HCT116 (cell line): ENCODE measurements around the gene STOML2. TPM values are rescaled to one million over a fixed set of nuclear protein-coding genes. Genes with fewer than 3 reads are reported as not detected.

Experiments used
- ATAC-seq: fragments of 200-7000 bp; cut with Tn5 transposase; 2 replicates; pipeline ENCODE4 v1.9.1; 2020; ENCODE audit warnings: mild to moderate bottlenecking, moderate library complexity
- BruUV-seq: library from RNA; stranded (reverse); fragments of 400-500 nt; replicated peaks from 2 replicates; lab custom pipeline; 2021; lab: Mats Ljungman, UMichigan
- CTCF ChIA-PET: fragments of 300-600 bp; sonication (Branson Sonifier 250); formaldehyde crosslinking; loops from one replicate; lab custom pipeline; 2021; ENCODE audit warnings: antibody characterized with exemption; lab: Charles Lee
- POLR2A ChIA-PET: fragments of 300-600, 350-600 bp; sonication (Branson Sonifier 250); formaldehyde crosslinking; loops from one replicate; lab custom pipeline; 2021; ENCODE audit warnings: antibody characterized with exemption; lab: Charles Lee
- RAD21 ChIA-PET, 2 experiments: fragments of 300-600 bp; sonication (Branson Sonifier 250); formaldehyde crosslinking; loops; one replicate each; lab custom pipeline; 2023; ENCODE audit warnings: low total read pairs in 2 of 2; ENCODE audit not compliant: uncharacterized antibody in 2 of 2, unreplicated experiment in 2 of 2, low non-redundant PET in 1 of 2; lab: Charles Lee
- DNase-seq: peaks from one replicate; pipeline ENCODE4 v3.0.0-alpha.2; 2010; ENCODE audit warnings: low read depth, low spot score
- H2AFZ ChIP-seq: fragments of 200-600 bp; shearing (Covaris generic), sonication (generic); 2 replicates; pipeline ENCODE4 v1.6.1; 2017; ENCODE audit warnings: low read depth, mixed run types, mixed read lengths, antibody characterized with exemption, low read length; ENCODE audit not compliant: poor library complexity, severe bottlenecking
- H3K27ac ChIP-seq: 2 replicates; pipeline ENCODE4 v1.5.1; 2012; ENCODE audit warnings: low read depth, low read length
- H3K27me3 ChIP-seq: fragments of 200-600 bp; sonication (generic); 2 replicates; pipeline ENCODE4 v1.6.1; 2016; ENCODE audit warnings: mixed run types, low read length, mixed read lengths; ENCODE audit not compliant: insufficient read depth
- H3K36me3 ChIP-seq, 2 experiments: fragments of 200-500 bp in 1 of 2; fragments of 200-600 bp in 1 of 2; sonication (Bioruptor generic) in 1 of 2; sonication (generic) in 1 of 2; 2 replicates each; pipeline versions ENCODE4 v1.5.1 to v1.6.1; 2014 to 2016; ENCODE audit warnings: low read length in 2 of 2, inconsistent platforms in 1 of 2, mixed read lengths in 1 of 2, mixed run types in 1 of 2; ENCODE audit not compliant: insufficient read depth in 2 of 2, control insufficient read depth in 1 of 2
- H3K4me1 ChIP-seq, 2 experiments: fragments of 200-600 bp in 1 of 2; sonication (generic) in 1 of 2; 2 replicates each; pipeline versions ENCODE4 v1.5.1 to v1.6.1; 2012 to 2017; ENCODE audit warnings: low read length in 2 of 2, inconsistent platforms in 1 of 2, mild to moderate bottlenecking in 1 of 2, mixed read lengths in 1 of 2, mixed run types in 1 of 2, moderate library complexity in 1 of 2; ENCODE audit not compliant: insufficient read depth in 2 of 2, control insufficient read depth in 1 of 2
- H3K4me2 ChIP-seq: fragments of 200-600 bp; sonication (generic); 2 replicates; pipeline ENCODE4 v1.6.1; 2017; ENCODE audit warnings: mixed run types, low read length, mixed read lengths
- H3K4me3 ChIP-seq, 2 experiments: fragments of 200-600 bp in 1 of 2; sonication (generic) in 1 of 2; replicated peaks in 1 of 2; 2 replicates each; pipeline ENCODE4 v1.5.1; 2011 to 2016; ENCODE audit warnings: low read length in 2 of 2, control low read depth in 1 of 2, low read depth in 1 of 2, mild to moderate bottlenecking in 1 of 2, mixed read lengths in 1 of 2, mixed run types in 1 of 2
- H3K79me2 ChIP-seq: fragments of 200-600 bp; sonication (generic); 2 replicates; pipeline ENCODE4 v1.6.1; 2017; ENCODE audit warnings: mild to moderate bottlenecking, mixed run types, low read length, moderate library complexity, mixed read lengths; ENCODE audit not compliant: insufficient read depth
- H3K9ac ChIP-seq: fragments of 200-600 bp; sonication (generic); 2 replicates; pipeline ENCODE4 v1.6.1; 2016; ENCODE audit warnings: low read length, mixed read lengths
- H3K9me2 ChIP-seq: fragments of 200-600 bp; sonication (generic), shearing (Covaris generic); 2 replicates; pipeline ENCODE4 v1.6.1; 2017; ENCODE audit warnings: mixed run types, mild to moderate bottlenecking, moderate library complexity; ENCODE audit not compliant: insufficient read depth
- H3K9me3 ChIP-seq, 2 experiments: fragments of 200-500 bp in 1 of 2; fragments of 200-600 bp in 1 of 2; sonication (Bioruptor generic) in 1 of 2; sonication (generic) in 1 of 2; 2 replicates each; pipeline ENCODE4 v1.6.1; 2014 to 2017; ENCODE audit warnings: low read length in 2 of 2, mixed read lengths in 2 of 2, inconsistent platforms in 1 of 2, low read depth in 1 of 2, mild to moderate bottlenecking in 1 of 2, mixed run types in 1 of 2, moderate library complexity in 1 of 2; ENCODE audit not compliant: control insufficient read depth in 1 of 2, insufficient read depth in 1 of 2
- H4K20me1 ChIP-seq: fragments of 200-600 bp; sonication (generic), shearing (Covaris generic); 2 replicates; pipeline ENCODE4 v1.6.1; 2017; ENCODE audit warnings: mixed run types, mild to moderate bottlenecking, moderate library complexity; ENCODE audit not compliant: insufficient read depth
- CEBPB ChIP-seq: IDR thresholded peaks from 2 replicates; pipeline ENCODE4 v1.6.1; 2012; ENCODE audit warnings: low read depth
- EGR1 ChIP-seq: IDR thresholded peaks from 2 replicates; pipeline ENCODE4 v1.6.1; 2012; ENCODE audit warnings: low read depth
- EZH2 ChIP-seq: fragments of 200-600 bp; sonication (generic); IDR thresholded peaks from 2 replicates; pipeline ENCODE4 v1.6.1; 2017; ENCODE audit warnings: antibody characterized with exemption, mixed run types
- JUND ChIP-seq: IDR thresholded peaks from 2 replicates; pipeline ENCODE4 v1.6.1; 2012
- POLR2AphosphoS5 ChIP-seq: IDR thresholded peaks from 2 replicates; pipeline ENCODE4 v1.6.1; 2011; ENCODE audit warnings: mild to moderate bottlenecking, low read depth, low read length, moderate library complexity
- SP1 ChIP-seq: IDR thresholded peaks from 2 replicates; pipeline ENCODE4 v1.6.1; 2012; ENCODE audit warnings: low read depth
- ZNF274 ChIP-seq: fragments of 200-500 bp; sonication (Bioruptor generic); IDR thresholded peaks from 2 replicates; pipeline ENCODE4 v1.6.1; 2014; ENCODE audit warnings: mild to moderate bottlenecking, low read depth, low read length, inconsistent platforms
- intact Hi-C: fragments of 100-400 bp; cut with micrococcal nuclease; formaldehyde crosslinking; loops from 2 replicates; pipeline ENCODE4 v1.10.0; 2022
- total RNA-seq: library from RNA; stranded (reverse); gene quantifications from one replicate; pipeline ENCODE4 v1.2.1, GENCODE V29; 2021; ENCODE audit not compliant: unreplicated experiment
- TF ChIP-seq, protein P1 (sequence below): IDR thresholded peaks from 2 replicates; pipeline ENCODE4 v1.6.1; 2012; ENCODE audit warnings: low read depth

STOML2 gene
- total RNA-seq, 1 experiment from 2014 or later = 245 TPM

DNA sequence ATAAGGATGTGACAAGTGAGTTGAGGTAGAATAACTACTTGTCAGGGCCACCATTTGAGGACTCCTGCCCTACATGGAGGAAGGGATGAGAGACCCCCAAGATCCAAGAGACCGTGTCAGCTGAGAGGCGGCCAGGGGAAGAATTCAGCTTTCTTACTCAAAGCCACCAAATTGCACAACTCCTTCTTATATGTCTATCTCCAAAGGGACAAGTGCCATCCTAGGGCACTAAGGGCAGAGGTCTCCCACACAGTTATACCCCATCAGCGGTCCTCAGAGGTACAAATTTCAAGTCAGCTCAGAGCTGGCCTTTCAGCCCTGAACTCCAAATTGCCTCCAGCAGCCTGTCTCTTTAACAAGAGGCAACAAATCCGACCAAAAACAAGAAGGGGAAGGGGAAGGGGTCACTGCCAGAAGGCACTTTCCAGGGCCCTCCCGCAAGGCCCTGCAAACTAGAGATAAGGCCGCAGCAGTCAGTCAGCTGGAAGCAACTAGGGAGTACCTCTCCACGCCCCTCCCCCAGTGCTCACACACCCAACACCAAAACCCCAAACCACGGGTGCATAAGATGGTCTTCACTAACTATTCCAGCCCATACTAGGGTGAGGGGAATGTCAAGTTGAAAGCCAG, 6.1 kb upstream of the STOML2 start:
- H3K4me1 ChIP-seq = peaks cover 18 to 40% of the 10 kb centered on the region in 2 experiments
- no peaks in the 10 kb centered on the region for H3K9me2 ChIP-seq
- no peak overlapping the region for H3K4me3 ChIP-seq
- TF ChIP-seq EGR1 (no peak), CEBPB (no peak), POLR2AphosphoS5 (no peak), SP1 (no peak), ZNF274 (no peak), EZH2 (no peak), JUND (no peak)
- TF ChIP-seq, protein P1, sequence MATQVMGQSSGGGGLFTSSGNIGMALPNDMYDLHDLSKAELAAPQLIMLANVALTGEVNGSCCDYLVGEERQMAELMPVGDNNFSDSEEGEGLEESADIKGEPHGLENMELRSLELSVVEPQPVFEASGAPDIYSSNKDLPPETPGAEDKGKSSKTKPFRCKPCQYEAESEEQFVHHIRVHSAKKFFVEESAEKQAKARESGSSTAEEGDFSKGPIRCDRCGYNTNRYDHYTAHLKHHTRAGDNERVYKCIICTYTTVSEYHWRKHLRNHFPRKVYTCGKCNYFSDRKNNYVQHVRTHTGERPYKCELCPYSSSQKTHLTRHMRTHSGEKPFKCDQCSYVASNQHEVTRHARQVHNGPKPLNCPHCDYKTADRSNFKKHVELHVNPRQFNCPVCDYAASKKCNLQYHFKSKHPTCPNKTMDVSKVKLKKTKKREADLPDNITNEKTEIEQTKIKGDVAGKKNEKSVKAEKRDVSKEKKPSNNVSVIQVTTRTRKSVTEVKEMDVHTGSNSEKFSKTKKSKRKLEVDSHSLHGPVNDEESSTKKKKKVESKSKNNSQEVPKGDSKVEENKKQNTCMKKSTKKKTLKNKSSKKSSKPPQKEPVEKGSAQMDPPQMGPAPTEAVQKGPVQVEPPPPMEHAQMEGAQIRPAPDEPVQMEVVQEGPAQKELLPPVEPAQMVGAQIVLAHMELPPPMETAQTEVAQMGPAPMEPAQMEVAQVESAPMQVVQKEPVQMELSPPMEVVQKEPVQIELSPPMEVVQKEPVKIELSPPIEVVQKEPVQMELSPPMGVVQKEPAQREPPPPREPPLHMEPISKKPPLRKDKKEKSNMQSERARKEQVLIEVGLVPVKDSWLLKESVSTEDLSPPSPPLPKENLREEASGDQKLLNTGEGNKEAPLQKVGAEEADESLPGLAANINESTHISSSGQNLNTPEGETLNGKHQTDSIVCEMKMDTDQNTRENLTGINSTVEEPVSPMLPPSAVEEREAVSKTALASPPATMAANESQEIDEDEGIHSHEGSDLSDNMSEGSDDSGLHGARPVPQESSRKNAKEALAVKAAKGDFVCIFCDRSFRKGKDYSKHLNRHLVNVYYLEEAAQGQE = no peak
- no peak for DNase-seq
- no peak for ATAC-seq
- no peaks in the 10 kb centered on the region for H3K79me2 ChIP-seq
- no peak overlapping the region for H3K27ac ChIP-seq
- no peaks in the 10 kb centered on the region for H3K36me3 ChIP-seq
- no peaks in the 10 kb centered on the region for H3K9me3 ChIP-seq
- ChIA-PET RAD21 (no interaction called here), POLR2A (no interaction called here), CTCF (no interaction called here)
- H3K4me2 ChIP-seq = no peak overlapping the region
- no peak overlapping the region for H2AFZ ChIP-seq
- intact Hi-C loops = no loop called here
- H3K27me3 ChIP-seq = no peaks in the 10 kb centered on the region
- no TSS peak for BruUV-seq
- H4K20me1 ChIP-seq = no peaks in the 10 kb centered on the region
- no peak overlapping the region for H3K9ac ChIP-seq
